Measurements from ENCODE around the gene PABPC1L.

PABPC1L gene

GRCh38 chr20:44901974-44902373 is 7.9 kb upstream of the PABPC1L start:
- DNase-seq, result no peak

GRCh38 chr20:44904377-44904776 is 5.5 kb upstream of the PABPC1L start:
- no peak for DNase-seq

DNA sequence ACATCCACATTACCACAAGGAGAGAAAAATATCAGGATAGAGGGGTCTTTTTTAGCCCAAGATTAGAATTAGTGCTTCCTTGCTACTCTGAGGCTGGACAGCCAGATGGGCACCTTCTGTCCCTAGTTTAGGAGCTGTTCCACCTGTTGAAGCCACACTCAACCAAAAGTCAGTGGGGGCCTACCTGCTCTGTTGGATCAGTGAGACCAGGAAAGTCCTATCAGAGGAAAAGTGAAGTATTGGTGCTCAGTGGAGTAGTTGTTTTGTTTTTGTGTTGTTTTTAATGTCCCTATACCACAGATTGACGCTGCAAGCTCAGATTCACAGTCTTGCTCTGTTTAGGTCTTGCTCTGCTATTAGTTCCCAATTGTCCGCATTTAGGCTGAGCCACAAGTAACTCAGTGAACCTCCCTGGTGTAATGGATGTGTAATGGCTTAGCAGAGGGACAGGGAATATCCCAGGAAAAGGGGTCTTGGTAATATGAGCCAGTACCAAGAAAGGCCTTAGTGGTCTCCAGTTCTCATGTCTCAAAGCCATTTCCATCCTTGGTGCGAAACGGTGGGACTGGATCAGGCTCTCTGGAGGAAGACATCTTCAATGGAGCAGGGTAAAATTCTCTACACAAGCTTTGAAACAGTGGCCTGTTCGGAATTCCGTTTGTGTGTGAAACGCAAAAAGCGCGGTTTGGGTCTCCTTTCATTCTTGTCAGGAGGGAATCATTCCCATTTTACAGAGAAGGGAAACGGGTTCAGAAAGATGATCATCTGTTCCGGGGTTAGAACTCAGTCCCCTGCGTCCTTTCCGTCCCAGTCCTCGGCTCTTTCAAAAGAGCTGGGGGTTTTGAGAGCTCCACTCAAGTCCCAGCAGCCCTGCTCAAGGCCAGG is 631 bp upstream of the PABPC1L start:
- no peak for DNase-seq

- DNase-seq, result no peak
Measured at GRCh38 chr20:44910690-44911262, 916 bp downstream of the PABPC1L start.

DNA sequence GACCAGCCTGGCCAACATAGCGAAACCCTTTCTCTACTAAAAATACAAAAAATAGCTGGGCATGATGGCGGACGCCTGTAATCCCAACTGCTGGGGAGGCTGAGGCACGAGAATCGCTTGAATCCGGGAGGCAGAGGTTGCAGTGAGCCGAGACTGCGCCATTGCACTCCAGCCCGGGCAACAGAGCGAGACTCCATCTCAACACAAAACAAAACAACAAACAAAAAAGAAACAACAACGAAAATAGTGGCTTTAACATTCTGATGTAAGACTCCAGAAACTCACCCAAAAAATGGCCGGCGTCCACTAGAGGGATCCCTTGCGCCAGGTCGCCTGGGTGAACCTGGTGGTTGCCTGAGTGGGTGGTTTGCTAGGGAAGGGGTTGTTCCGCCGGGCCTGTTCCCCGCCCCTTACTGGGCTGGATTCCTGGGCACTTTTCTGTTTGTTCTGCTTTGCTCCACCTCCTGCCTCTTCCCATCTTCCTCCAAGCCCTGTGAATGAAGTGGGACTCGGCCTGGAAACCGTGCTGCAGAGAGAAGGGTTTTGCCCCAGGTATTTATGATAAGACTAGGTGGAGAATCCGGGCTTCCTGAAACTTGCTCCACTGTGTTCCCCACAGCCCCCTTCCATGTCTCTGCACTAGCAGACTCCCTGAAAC is 1.5 kb downstream of the PABPC1L start:
- DNase-seq, result peak; percentile 31

DNA sequence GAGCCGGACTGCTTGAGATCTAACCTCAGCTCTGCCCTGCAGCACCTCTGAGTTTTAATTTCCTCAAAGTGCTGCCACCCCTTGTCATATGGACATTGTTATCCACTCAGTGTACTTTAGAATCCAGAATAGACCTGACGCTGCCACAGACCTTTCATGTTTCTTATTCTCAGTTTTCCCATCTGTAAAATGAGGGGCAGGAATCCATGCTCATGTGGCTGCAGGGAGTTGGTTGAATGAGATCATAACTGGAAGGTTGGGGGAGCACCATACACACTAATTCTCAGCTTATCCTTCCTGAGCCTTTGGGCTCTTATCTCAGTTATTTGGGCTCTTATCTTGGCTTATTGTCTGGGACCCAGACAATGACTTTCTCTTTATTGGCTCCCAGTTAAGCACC is 2.3 kb downstream of the PABPC1L start:
- no peak for DNase-seq

DNA sequence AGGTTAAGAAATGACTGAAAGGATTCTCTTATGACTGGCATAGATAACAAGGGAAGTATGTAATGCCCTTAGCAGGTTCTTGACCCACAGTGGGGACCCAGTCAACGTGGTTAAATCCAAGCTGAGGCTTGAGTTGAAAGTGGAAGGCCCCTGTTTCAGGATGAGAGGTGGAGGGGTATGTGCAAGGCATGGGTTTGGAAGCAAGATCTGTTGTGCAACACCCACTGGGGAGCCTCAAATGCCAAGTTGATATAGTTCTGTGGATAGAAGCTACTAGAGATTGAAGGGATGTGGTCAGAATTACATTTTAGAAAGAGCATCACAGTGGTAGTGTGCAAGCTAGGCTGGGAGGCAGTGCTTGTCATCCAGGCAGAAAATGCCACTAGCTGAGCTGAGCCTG is 5.1 kb downstream of the PABPC1L start:
- DNase-seq, result no peak

- no peak for DNase-seq
Measured at GRCh38 chr20:44916586-44916985, 6.7 kb downstream of the PABPC1L start.

DNA sequence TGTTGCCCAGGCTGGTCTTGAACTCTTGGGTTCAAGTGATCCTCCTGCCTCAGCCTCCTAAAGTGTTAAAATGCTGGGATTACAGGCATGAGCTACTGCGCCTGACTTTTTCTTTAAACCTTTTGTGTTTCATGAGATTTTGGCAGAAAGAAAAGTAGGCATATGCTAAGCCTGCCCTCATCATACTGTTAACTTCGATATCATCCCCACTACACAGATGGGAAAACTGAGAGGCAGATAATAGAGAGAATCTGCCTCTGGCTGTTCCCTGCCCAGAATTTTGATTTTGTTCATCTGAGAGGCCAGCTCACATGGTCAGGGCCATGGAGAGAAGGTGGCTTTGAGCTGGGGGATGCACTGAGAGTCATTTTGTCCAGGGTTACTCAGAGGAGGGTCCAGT is 7.5 kb downstream of the PABPC1L start:
- no peak for DNase-seq

- DNase-seq, result no peak
Measured at GRCh38 chr20:44918342-44918741, 8.5 kb downstream of the PABPC1L start.

- no peak for DNase-seq
Measured at GRCh38 chr20:44918761-44919160, 8.9 kb downstream of the PABPC1L start.

GRCh38 chr20:44921447-44921846 is 11.6 kb downstream of the PABPC1L start:
- no peak for DNase-seq

DNA sequence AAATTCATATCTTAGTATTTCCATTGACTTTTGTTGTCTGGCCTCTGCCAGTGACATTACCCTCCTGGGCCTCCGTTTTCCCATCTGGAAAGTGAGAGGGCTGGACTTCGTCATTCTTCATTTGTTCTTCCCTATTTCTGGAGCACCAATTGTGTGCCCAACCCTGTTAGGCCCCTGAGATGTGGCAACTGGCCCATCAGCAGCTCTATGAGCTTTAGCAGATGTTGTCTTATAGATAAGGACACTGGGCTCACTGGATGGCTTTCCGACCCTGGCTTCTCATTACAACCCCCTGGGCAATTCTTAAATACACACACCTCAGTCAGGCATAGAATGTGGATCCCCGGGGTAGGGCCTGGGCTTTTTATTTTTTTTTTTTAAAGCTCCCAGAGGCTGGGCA is 14.7 kb downstream of the PABPC1L start:
- DNase-seq, result no peak

GRCh38 chr20:44928595-44928994 is 18.7 kb downstream of the PABPC1L start:
- DNase-seq, result no peak

DNA sequence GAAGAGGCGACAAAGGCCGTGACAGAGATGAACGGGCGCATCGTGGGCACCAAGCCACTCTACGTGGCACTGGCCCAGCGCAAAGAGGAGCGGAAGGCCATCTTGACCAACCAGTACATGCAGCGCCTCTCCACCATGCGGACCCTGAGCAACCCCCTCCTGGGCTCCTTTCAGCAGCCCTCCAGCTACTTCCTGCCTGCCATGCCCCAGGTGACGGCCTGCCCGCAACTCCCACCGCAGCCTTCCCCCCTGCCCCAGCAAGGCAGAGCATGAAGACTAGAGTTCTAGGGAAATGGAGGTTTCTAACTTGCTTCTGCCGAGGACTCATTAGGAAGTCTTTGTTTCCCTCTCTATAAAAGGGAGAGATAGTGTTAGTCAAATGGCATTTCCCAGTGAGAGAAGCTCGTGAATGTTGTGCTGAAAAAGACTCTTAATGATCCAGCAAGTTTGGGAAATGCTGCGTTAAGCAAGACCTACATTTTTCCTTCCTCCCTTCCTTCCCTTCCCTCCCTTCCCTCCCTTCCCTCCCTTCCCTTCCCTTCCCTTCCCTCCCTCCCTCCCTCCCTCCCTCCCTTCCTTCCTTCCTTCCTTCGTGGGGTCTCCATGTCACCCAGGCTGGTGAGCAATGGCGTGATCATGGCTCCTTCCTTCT is 20.8 kb downstream of the PABPC1L start:
- DNase-seq, result no peak

DNA sequence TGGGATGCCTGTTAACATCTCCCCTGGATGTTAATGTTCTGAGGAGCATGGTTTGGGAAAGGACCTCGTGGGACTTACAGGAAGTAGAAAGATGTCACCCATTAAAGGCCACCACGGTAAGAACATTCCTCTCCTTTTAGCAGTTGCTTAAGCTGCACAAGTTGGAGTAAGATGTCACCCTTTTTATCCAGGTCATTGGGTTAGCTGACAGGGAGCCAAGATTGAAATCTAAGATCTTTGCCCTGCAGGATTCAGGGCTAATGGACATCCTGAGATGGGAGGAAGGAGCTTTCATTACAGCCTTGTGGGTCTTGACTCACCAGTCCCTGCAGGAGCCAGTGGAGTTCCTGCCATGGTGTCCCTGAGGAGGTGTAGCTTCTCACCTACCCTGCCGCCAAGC is 22.1 kb downstream of the PABPC1L start:
- no peak for DNase-seq

- DNase-seq, result no peak
Measured at GRCh38 chr20:44932916-44933315, 23.1 kb downstream of the PABPC1L start.

DNA sequence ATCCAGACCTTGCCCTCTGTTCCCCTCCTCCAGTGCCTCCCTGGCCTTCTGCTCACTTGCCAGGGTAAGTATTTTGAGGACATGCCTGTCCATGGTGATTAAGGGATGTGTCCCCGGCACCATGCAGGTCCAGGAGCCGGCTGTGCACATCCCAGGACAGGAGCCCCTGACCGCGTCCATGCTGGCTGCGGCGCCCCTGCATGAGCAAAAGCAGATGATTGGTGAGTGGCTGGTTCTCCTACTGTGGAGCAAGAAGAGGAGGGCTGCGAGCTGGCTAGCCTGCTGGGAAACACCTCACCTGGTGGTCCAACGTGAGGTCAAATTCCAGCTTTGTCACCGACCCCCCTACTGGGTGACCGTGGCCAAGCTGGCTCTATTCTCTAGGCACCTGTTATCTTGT is 26.6 kb downstream of the PABPC1L start:
- no peak for DNase-seq

DNA sequence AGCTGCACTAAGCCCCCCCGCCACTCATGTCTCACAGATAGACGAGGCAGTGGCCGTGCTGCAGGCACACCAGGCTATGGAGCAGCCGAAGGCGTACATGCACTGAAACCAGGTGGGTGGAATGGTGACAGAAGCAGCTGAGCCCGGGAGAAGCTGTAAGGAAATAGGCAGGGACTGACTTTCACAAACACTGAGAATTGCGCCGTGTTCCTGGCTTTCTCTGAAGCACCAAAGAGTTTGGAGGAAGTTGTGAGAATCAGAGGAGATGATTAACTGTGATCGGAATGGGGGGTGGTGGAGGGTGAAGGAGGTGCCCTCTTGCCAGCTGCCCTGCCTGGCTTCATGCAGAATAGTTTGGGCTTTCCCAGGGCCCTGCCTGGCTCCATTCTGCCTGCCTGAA is 28.8 kb downstream of the PABPC1L start:
- DNase-seq, result no peak

- no peak for DNase-seq
Measured at GRCh38 chr20:44941120-44941691, 31.3 kb downstream of the PABPC1L start.

GRCh38 chr20:44942264-44942973 is 32.6 kb downstream of the PABPC1L start:
- no peak for DNase-seq

- no peak for DNase-seq
Measured at GRCh38 chr20:44943828-44944227, 34.0 kb downstream of the PABPC1L start.

DNA sequence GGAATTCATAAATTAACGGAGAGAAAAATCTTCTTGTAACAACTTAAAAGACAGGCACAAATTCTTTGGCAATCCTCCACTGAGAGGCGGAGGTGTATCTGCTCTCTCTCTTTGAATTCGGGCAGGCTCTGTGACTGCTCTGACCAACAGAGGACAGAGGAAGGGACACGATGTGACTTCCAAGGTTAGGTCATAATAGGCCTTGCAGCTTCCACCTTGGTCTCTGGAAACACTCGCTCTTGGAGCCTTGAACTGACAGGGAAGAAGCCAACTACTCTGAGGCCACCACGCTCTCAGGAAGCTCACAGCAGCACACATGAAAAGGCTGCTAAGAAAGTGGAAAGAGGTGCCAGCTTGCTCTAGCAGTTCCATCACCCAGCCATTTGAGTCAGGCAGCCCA is 35.4 kb downstream of the PABPC1L start:
- DNase-seq, result no peak
